WTC11 (cell line): Measurements from ENCODE around the gene EYS.

Experiments
- AFF4 ChIP-seq: sonication (generic); formaldehyde crosslinking; IDR thresholded peaks from 2 replicates; pipeline ENCODE4 v1.8.1; 2023; ENCODE audit warnings: mild to moderate bottlenecking, missing genetic modification reagents, borderline replicate concordance
- CTCF ChIP-seq: fragments of 200-600 bp; IDR thresholded peaks from 2 replicates; pipeline ENCODE4 v1.8.0; 2022; ENCODE audit warnings: antibody characterized with exemption
- ESRRA ChIP-seq: sonication (generic); formaldehyde crosslinking; IDR thresholded peaks from 2 replicates; pipeline ENCODE4 v1.8.1; 2022; ENCODE audit warnings: mild to moderate bottlenecking, missing genetic modification reagents, borderline replicate concordance
- FOXP4 ChIP-seq: sonication (generic); formaldehyde crosslinking; IDR thresholded peaks from 2 replicates; pipeline ENCODE4 v1.8.0; 2022; ENCODE audit warnings: mild to moderate bottlenecking, missing genetic modification reagents
- GRHL2 ChIP-seq: fragments of 250-450 bp; sonication (Bioruptor Pico); IDR thresholded peaks from 2 replicates; pipeline ENCODE4 v1.8.0; 2022; ENCODE audit warnings: mild to moderate bottlenecking, moderate library complexity; ENCODE audit not compliant: insufficient replicate concordance, severe bottlenecking
- MAX ChIP-seq: sonication (generic); formaldehyde crosslinking; IDR thresholded peaks from 2 replicates; pipeline ENCODE4 v1.8.0; 2022; ENCODE audit warnings: mild to moderate bottlenecking, missing genetic modification reagents
- MYBL2 ChIP-seq: sonication (generic); formaldehyde crosslinking; IDR thresholded peaks from 2 replicates; pipeline ENCODE4 v1.8.1; 2023; ENCODE audit warnings: mild to moderate bottlenecking, moderate library complexity, missing genetic modification reagents
- NFYB ChIP-seq: sonication (generic); formaldehyde crosslinking; conservative IDR thresholded peaks from 2 replicates; pipeline ENCODE4 v1.8.0; 2022; ENCODE audit warnings: low read depth, missing genetic modification reagents
- NR3C1 ChIP-seq: sonication (generic); formaldehyde crosslinking; conservative IDR thresholded peaks from 2 replicates; pipeline ENCODE4 v1.8.1; 2023; ENCODE audit warnings: low read depth, mild to moderate bottlenecking, missing genetic modification reagents
- PREB ChIP-seq: sonication (generic); formaldehyde crosslinking; IDR thresholded peaks from 2 replicates; pipeline ENCODE4 v1.8.1; 2022; ENCODE audit warnings: mild to moderate bottlenecking, missing genetic modification reagents, moderate library complexity, borderline replicate concordance

- no peak for TF ChIP-seq CTCF
- no peak for TF ChIP-seq FOXP4 (CRISPR knock-in tag)
- TF ChIP-seq NFYB (CRISPR knock-in tag): no peak
- TF ChIP-seq MYBL2 (CRISPR knock-in tag): no peak
- no peak for TF ChIP-seq GRHL2 (CRISPR knock-in tag)
- no peak for TF ChIP-seq AFF4
- no peak for TF ChIP-seq ESRRA (CRISPR knock-in tag)
- TF ChIP-seq MAX (CRISPR knock-in tag): no peak
- TF ChIP-seq NR3C1 (CRISPR knock-in tag): no peak
- TF ChIP-seq PREB (CRISPR knock-in tag): no peak
Measured at GRCh38 chr6:64040113-64040512, 1666.9 kb downstream of the EYS start.
